ENCODE results near the gene GZMM. TPM values are rescaled to one million over a fixed set of nuclear protein-coding genes. Genes with fewer than 3 reads are reported as not detected.

The GZMM gene
- total and polyA plus RNA-seq, 9 donors, result 0.31 to 1.7 (median 0.52) TPM; not detected in 2

DNA sequence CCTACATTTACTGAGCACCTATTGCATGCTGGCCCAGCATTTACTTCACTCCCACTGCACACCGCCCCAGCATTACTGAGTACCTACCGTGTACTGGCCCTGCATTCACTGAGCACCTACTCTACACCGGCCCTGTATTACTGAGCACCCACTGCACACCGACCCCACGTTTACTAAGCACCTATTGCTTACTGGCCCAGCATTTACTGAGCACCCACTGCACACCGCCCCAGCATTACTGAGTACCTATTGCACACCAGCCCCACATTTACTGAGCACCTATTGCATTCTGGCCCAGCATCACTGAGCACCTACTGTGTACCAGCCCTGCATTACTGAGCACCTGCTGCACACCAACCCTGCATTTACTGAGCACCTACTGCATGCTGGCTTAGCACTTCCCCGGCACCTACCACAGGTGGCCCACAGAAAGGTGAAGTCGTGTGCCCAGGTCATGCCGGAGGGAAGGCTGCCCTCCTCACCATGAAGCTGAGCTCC is 29.6 kb upstream of the GZMM start:
- no peaks in the 10 kb centered on the region for H3K36me3 ChIP-seq
- no peaks in the 10 kb centered on the region for H3K4me1 ChIP-seq (ENCODE audit: insufficient read depth)
- DNase-seq, result no peak
- no peaks in the 10 kb centered on the region for H3K27me3 ChIP-seq
- TF ChIP-seq, protein P1, sequence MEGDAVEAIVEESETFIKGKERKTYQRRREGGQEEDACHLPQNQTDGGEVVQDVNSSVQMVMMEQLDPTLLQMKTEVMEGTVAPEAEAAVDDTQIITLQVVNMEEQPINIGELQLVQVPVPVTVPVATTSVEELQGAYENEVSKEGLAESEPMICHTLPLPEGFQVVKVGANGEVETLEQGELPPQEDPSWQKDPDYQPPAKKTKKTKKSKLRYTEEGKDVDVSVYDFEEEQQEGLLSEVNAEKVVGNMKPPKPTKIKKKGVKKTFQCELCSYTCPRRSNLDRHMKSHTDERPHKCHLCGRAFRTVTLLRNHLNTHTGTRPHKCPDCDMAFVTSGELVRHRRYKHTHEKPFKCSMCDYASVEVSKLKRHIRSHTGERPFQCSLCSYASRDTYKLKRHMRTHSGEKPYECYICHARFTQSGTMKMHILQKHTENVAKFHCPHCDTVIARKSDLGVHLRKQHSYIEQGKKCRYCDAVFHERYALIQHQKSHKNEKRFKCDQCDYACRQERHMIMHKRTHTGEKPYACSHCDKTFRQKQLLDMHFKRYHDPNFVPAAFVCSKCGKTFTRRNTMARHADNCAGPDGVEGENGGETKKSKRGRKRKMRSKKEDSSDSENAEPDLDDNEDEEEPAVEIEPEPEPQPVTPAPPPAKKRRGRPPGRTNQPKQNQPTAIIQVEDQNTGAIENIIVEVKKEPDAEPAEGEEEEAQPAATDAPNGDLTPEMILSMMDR (IDR thresholded peaks at IDR 0.05), result no peak
- no peak for TF ChIP-seq POLR2A (IDR thresholded peaks at IDR 0.05)
- TF ChIP-seq EP300 (IDR thresholded peaks at IDR 0.05), result no peak
- WGBS, 3 donors, result 93 to 96% (median 94%) methylated on average over 9 of the region's 9 CpGs
- H3K4me3 ChIP-seq, result no peak overlapping the region
- no peak overlapping the region for H3K27ac ChIP-seq
- intact Hi-C loops (cut with DNase I), result no loop called here
- H3K9me3 ChIP-seq, result no peaks in the 10 kb centered on the region

DNA sequence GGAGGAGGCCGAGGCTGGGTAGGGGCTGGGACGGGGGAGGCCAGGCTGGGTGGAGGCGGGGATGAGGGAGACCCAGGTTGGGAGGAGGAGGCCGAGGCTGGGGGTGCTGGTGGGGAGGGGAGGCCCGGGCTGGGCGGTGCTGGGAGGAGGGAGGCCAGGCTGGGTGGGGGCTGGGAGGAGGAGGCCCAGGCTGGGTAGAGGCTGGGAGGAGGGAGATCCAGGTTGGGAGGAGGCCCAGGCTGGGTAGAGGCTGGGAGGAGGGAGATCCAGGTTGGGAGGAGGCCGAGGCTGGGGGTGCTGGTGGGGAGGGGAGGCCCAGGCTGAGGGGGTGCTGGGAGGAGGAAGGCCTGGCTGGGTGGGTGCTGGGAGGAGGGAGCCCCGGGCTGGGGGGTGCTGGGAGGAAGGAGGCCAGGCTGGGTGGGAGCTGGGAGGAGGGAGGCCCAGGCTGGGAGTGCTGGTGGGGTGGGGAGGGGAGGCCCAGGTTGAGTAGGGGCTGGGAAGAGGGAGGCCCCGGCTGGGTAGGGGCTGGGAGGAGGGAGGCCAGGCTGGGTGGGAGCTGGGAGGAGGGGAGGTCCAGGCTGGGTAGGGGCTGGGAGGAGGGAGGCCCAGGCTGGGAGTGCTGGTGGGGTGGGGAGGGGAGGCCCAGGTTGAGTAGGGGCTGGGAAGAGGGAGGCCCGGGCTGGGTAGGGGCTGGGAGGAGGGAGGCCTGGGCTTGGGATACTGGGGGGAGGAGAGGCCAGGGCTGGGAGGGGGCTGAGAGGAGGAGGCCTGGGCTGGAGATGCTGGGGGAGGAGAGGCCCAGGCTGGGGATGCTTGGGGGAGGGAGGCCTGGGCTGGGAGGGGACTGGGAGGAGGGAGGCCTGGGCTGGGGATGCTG is 25.9 kb upstream of the GZMM start:
- Histone ChIP-seq H3K27me3 (no peaks in the 10 kb centered on the region), H3K27ac (no peak overlapping the region), H3K36me3 (no peaks in the 10 kb centered on the region), H3K4me3 (no peak overlapping the region), H3K9me3 (no peaks in the 10 kb centered on the region), H3K4me1 (ENCODE audit: insufficient read depth) (no peaks in the 10 kb centered on the region)
- no peak for TF ChIP-seq EP300 (IDR thresholded peaks at IDR 0.05)
- no peak for TF ChIP-seq POLR2A (IDR thresholded peaks at IDR 0.05)
- TF ChIP-seq, protein P1 (IDR thresholded peaks at IDR 0.05), result no peak
- intact Hi-C loops (cut with DNase I), result no loop called here
- WGBS, 3 donors, result 50 to 59% (median 54%) methylated on average over 9 to 10 of the region's 10 CpGs
- peak in 3 of 5 donors; percentile 28 to 68 (median 60) for DNase-seq

DNA sequence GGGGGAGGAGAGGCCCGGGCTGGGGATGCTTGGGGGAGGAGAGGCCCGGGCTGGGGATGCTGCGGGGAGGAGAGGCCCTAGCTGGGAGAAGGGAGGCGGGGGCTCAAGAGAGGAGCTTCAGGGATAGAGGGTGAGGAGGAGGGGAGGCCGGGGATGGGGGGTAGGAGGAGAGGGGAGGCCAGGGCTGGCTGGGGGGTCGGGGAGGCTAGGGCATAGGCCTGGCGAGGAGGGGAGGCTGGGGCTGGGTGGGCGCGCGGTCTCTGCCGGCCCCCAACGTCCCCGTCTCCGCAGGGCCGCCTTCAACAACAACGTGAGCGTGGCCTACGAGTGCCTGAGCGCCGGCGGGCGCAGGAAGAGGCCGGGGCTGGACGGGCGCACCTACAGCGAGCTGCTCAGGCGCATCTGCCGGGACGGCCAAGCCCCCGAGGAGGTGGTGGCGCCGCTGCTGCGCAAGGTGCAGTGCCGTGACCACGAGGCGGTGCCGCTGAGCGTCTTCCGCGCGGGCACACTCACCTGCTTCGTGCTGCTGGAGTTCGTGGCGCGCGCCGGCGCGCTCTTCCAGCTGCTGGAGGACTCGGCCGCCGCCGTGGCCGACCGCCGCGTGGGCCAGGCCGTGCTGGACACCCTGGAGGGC is 25.1 kb upstream of the GZMM start:
- DNase-seq, result peak in 1 of 5 donors; percentile 66
- H3K27ac ChIP-seq, result no peak overlapping the region
- no peaks in the 10 kb centered on the region for H3K4me1 ChIP-seq (ENCODE audit: insufficient read depth)
- intact Hi-C loops (cut with DNase I), result no loop called here
- H3K4me3 ChIP-seq, result no peak overlapping the region
- WGBS, 3 donors, result 38 to 54% (median 53%) methylated on average over 40 to 58 of the region's 58 CpGs
- TF ChIP-seq EP300 (IDR thresholded peaks at IDR 0.05) (no peak), POLR2A (IDR thresholded peaks at IDR 0.05) (no peak)
- TF ChIP-seq, protein P1 (IDR thresholded peaks at IDR 0.05), result no peak
- H3K9me3 ChIP-seq, result no peaks in the 10 kb centered on the region
- no peaks in the 10 kb centered on the region for H3K36me3 ChIP-seq
- H3K27me3 ChIP-seq, result no peaks in the 10 kb centered on the region

DNA sequence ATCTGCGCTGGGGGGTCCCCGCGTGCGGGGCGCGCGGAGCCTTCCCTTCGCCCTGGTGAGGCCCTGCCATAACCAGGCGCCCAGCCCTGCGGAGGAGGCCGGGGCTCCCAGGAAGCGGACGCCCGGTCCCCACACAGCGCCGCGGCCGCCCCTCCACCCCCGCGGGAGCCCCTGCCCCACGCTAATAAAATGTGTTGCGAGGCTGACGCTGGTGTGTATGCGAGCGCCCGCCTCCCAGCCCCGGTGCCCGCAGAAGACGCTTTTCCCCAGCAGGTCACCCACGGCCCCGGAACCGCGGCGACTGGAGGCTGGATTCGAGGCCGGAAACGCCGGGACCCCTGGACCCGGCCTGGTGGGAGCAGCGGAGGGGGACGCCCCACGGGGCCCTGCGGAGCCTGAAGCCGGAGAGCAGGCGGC is 24.4 kb upstream of the GZMM start:
- no peak overlapping the region for H3K4me3 ChIP-seq
- intact Hi-C loops (cut with DNase I), result no loop called here
- 85 to 91% (median 90%) methylated on average over 26 to 45 of the region's 45 CpGs for WGBS, 3 donors

More for the DNA sequence above, 24.4 kb upstream of the GZMM start:
- no peak for TF ChIP-seq POLR2A (IDR thresholded peaks at IDR 0.05)
- TF ChIP-seq, protein P1 (IDR thresholded peaks at IDR 0.05), result no peak
- TF ChIP-seq EP300 (IDR thresholded peaks at IDR 0.05), result no peak
- Histone ChIP-seq H3K27me3 (no peaks in the 10 kb centered on the region), H3K27ac (no peak overlapping the region), H3K9me3 (no peaks in the 10 kb centered on the region), H3K36me3 (no peaks in the 10 kb centered on the region), H3K4me1 (ENCODE audit: insufficient read depth) (no peaks in the 10 kb centered on the region)
- DNase-seq, result no peak
